K562 (cell line): ENCODE measurements around the gene SAFB. TPM values are rescaled to one million over a fixed set of nuclear protein-coding genes. Genes with fewer than 3 reads are reported as not detected.

ENCODE experiments used
- CBX1 ChIP-seq: sonication (generic); IDR thresholded peaks from 2 replicates; pipeline ENCODE4 v1.6.1; 2016; ENCODE audit warnings: antibody characterized with exemption, low read depth, mild to moderate bottlenecking
- CREB1 ChIP-seq, 2 experiments: sonication (generic) in 1 of 2; formaldehyde crosslinking in 1 of 2; IDR thresholded peaks; 2 replicates each; pipeline versions ENCODE4 v1.6.1 to v1.8.0; 2012 to 2022; ENCODE audit warnings: inconsistent platforms in 1 of 2, mild to moderate bottlenecking in 1 of 2, missing genetic modification reagents in 1 of 2, moderate library complexity in 1 of 2
- FOXA3 ChIP-seq, 2 experiments: fragments of 450-650 bp in 1 of 2; sonication (generic) in 1 of 2; formaldehyde crosslinking; IDR thresholded peaks in 1 of 2; conservative IDR thresholded peaks in 1 of 2; 2 replicates each; pipeline versions ENCODE4 v1.4.0 to v1.8.0; 2020 to 2022; ENCODE audit warnings: mild to moderate bottlenecking in 2 of 2, missing genetic modification reagents in 1 of 2
- NRF1 ChIP-seq, 2 experiments: fragments of 450-650 bp; IDR thresholded peaks in 1 of 2; conservative IDR thresholded peaks in 1 of 2; 2 replicates each; pipeline ENCODE4 v1.6.1; 2014; ENCODE audit warnings: mild to moderate bottlenecking in 2 of 2
- ZNF124 ChIP-seq: sonication (generic); formaldehyde crosslinking; IDR thresholded peaks from 2 replicates; pipeline ENCODE4 v1.8.1; 2022; ENCODE audit warnings: missing genetic modification reagents
- ZNF134 ChIP-seq: fragments of 250-450 bp; sonication (Bioruptor Pico); conservative IDR thresholded peaks from 2 replicates; pipeline ENCODE4 v1.4.0; 2020
- ZNF431 ChIP-seq: sonication (generic); formaldehyde crosslinking; IDR thresholded peaks from 2 replicates; pipeline ENCODE4 v1.8.0; 2022; ENCODE audit warnings: mild to moderate bottlenecking, missing genetic modification reagents
- ZNF444 ChIP-seq: fragments of 250-450 bp; sonication (Bioruptor Pico); IDR thresholded peaks from 2 replicates; pipeline ENCODE4 v1.4.0; 2020; ENCODE audit warnings: mild to moderate bottlenecking, moderate library complexity
- ZNF445 ChIP-seq: fragments of 250-450 bp; sonication (Bioruptor Pico); IDR thresholded peaks from 2 replicates; pipeline ENCODE4 v1.4.0; 2020; ENCODE audit warnings: low read depth, mild to moderate bottlenecking, moderate library complexity
- polyA plus RNA-seq, 8 experiments: library from polyadenylated mRNA; depleted of rRNA in 4 of 8; stranded (reverse) in 5 of 8; unstranded in 3 of 8; fragments of >200 nt; fragmentation: Nextera tagmentation in 2 of 8; fragmentation: Illumina TruSeq in 1 of 8; extraction: Ambion mirVana in 2 of 8; extraction: Trizol in 1 of 8; gene quantifications; 2 replicates each; pipeline versions ENCODE4 v1.2.1 to v1.2.3, GENCODE V29; 2011 to 2014; ENCODE audit warnings: inconsistent platforms in 1 of 8, missing spikeins in 1 of 8
- total RNA-seq, 7 experiments: library from RNA; depleted of rRNA in 6 of 7; stranded (reverse); fragments of >200 nt in 6 of 7; fragmentation: Illumina TruSeq in 2 of 7; extraction: Trizol in 2 of 7; gene quantifications; 2 replicates each; pipeline versions ENCODE4 v1.2.1 to v1.2.3, GENCODE V29; 2011 to 2021; ENCODE audit warnings: low replicate concordance in 1 of 7
- TF ChIP-seq, protein P1 (sequence below): sonication (generic); formaldehyde crosslinking; IDR thresholded peaks from 2 replicates; pipeline ENCODE4 v1.8.0; 2022; ENCODE audit warnings: mild to moderate bottlenecking, missing genetic modification reagents
- TF ChIP-seq, protein P2 (sequence below): sonication (generic); formaldehyde crosslinking; IDR thresholded peaks from 2 replicates; pipeline ENCODE4 v1.8.1; 2023; ENCODE audit warnings: mild to moderate bottlenecking, missing genetic modification reagents
- TF ChIP-seq, protein P3 (sequence below), 3 experiments: fragments of 200-800 bp in 1 of 3; sonication (Bioruptor generic) in 1 of 3; sonication (generic) in 1 of 3; formaldehyde crosslinking in 1 of 3; IDR thresholded peaks; 2 replicates each; pipeline versions ENCODE4 v1.6.1 to v1.8.0; 2016 to 2022; ENCODE audit warnings: mild to moderate bottlenecking in 2 of 3, missing compliant biosample characterization in 2 of 3, missing genetic modification characterization in 2 of 3, missing genetic modification reagents in 1 of 3
- TF ChIP-seq, protein P4 (sequence below): sonication (generic); formaldehyde crosslinking; IDR thresholded peaks from 2 replicates; pipeline ENCODE4 v1.8.0; 2022; ENCODE audit warnings: mild to moderate bottlenecking, missing genetic modification reagents
- TF ChIP-seq, protein P5 (sequence below): sonication (generic); formaldehyde crosslinking; IDR thresholded peaks from 2 replicates; pipeline ENCODE4 v1.4.0; 2020; ENCODE audit warnings: mild to moderate bottlenecking, missing genetic modification reagents
- TF ChIP-seq, protein P6 (sequence below): sonication (generic); formaldehyde crosslinking; IDR thresholded peaks from 2 replicates; pipeline ENCODE4 v1.8.0; 2022; ENCODE audit warnings: mild to moderate bottlenecking, low read depth, missing genetic modification reagents

The SAFB gene
- total and polyA plus RNA-seq, 9 of the 15 experiments (the other 6 are each of a cell fraction or from before 2014, with no cell fraction given): 1.1 to 151 (median 83.1) TPM

DNA sequence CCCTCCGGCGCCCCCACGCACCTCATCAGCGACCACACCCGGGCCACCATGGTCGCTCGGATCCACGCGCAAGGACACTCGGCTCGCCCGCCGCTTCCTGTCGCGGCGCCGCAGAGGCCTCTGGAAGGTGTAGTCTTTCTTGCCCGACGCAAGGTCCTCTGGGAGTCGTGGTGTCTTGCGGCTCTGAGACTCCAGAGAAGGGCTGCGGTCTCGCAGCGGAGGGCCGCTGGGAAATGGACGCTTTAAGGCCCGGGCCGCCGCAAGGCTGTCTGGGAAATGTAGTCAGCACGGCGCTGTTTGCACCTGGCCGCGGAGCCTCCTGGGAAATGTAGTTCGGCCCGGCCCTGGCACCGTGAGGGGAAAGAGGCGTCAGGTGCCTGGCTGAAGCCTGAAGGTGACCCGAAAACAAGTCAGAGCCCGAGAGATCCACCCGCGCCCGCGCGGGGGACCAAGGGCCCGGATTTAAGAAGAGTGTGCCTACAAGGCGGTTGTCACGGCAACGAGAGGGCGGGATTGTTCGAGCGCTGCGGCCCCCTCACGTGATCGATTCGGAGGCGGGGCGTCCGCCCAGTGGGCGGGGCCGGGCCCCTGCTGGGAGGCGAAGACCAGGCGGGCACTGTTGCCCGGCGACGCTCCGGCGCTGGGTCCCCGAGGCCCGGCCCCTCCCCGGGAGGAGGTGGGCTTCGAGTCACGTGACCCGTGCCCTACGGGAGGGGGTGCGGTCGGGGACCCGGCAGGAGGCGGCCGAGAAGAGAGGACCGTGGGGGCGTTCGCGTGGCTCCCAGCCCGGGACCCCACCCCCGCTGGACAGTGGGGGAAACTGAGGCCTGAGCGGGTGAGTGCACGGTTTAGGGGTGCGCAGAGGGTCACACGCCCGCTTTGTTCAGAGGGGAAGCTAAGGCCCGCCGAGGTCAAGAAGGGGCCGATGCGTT is 57.8 kb downstream of the SAFB start, which contains the start of the genes HSD11B1L and MICOS13 (continued):
- TF ChIP-seq, protein P1, sequence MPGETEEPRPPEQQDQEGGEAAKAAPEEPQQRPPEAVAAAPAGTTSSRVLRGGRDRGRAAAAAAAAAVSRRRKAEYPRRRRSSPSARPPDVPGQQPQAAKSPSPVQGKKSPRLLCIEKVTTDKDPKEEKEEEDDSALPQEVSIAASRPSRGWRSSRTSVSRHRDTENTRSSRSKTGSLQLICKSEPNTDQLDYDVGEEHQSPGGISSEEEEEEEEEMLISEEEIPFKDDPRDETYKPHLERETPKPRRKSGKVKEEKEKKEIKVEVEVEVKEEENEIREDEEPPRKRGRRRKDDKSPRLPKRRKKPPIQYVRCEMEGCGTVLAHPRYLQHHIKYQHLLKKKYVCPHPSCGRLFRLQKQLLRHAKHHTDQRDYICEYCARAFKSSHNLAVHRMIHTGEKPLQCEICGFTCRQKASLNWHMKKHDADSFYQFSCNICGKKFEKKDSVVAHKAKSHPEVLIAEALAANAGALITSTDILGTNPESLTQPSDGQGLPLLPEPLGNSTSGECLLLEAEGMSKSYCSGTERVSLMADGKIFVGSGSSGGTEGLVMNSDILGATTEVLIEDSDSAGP: no peak
- TF ChIP-seq, protein P2, sequence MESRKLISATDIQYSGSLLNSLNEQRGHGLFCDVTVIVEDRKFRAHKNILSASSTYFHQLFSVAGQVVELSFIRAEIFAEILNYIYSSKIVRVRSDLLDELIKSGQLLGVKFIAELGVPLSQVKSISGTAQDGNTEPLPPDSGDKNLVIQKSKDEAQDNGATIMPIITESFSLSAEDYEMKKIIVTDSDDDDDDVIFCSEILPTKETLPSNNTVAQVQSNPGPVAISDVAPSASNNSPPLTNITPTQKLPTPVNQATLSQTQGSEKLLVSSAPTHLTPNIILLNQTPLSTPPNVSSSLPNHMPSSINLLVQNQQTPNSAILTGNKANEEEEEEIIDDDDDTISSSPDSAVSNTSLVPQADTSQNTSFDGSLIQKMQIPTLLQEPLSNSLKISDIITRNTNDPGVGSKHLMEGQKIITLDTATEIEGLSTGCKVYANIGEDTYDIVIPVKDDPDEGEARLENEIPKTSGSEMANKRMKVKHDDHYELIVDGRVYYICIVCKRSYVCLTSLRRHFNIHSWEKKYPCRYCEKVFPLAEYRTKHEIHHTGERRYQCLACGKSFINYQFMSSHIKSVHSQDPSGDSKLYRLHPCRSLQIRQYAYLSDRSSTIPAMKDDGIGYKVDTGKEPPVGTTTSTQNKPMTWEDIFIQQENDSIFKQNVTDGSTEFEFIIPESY (CRISPR knock-in tag): no peak
- TF ChIP-seq, protein P3, sequence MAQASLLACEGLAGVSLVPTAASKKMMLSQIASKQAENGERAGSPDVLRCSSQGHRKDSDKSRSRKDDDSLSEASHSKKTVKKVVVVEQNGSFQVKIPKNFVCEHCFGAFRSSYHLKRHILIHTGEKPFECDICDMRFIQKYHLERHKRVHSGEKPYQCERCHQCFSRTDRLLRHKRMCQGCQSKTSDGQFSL (CRISPR knock-in tag; IDR thresholded peaks at IDR 0.05): no peak
- TF ChIP-seq, protein P3 (tag; IDR thresholded peaks at IDR 0.05): no peak
- TF ChIP-seq ZNF134 (CRISPR knock-in tag) (peak; percentile 59; the same call in 1 of the 2 replicates), CREB1 (IDR thresholded peaks at IDR 0.05) (peak; percentile 93), CREB1 (CRISPR knock-in tag; IDR thresholded peaks at IDR 0.05) (peak; percentile 92), ZNF445 (CRISPR knock-in tag) (no peak), NRF1 (conservative IDR thresholded peaks at IDR 0.05 in 1 of 2, IDR thresholded peaks at IDR 0.05 in 1 of 2) (peak; percentile 86 to 89), ZNF444 (CRISPR knock-in tag) (no peak), ZNF431 (CRISPR knock-in tag) (0 out of 2 replicates have a peak, but pooled peaks have one; percentile 48), ZNF124 (no peak), FOXA3 (CRISPR knock-in tag; conservative IDR thresholded peaks at IDR 0.05 in 1 of 2, IDR thresholded peaks at IDR 0.05 in 1 of 2) (no peak), CBX1 (peak; percentile 46; the same call in 1 of the 2 replicates)
- TF ChIP-seq, protein P4, sequence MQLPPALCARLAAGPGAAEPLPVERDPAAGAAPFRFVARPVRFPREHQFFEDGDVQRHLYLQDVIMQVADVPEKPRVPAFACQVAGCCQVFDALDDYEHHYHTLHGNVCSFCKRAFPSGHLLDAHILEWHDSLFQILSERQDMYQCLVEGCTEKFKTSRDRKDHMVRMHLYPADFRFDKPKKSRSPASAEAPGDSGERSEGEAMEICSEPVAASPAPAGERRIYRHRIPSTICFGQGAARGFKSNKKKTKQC: peak; percentile 19; the same call in 1 of the 2 replicates
- TF ChIP-seq, protein P5, sequence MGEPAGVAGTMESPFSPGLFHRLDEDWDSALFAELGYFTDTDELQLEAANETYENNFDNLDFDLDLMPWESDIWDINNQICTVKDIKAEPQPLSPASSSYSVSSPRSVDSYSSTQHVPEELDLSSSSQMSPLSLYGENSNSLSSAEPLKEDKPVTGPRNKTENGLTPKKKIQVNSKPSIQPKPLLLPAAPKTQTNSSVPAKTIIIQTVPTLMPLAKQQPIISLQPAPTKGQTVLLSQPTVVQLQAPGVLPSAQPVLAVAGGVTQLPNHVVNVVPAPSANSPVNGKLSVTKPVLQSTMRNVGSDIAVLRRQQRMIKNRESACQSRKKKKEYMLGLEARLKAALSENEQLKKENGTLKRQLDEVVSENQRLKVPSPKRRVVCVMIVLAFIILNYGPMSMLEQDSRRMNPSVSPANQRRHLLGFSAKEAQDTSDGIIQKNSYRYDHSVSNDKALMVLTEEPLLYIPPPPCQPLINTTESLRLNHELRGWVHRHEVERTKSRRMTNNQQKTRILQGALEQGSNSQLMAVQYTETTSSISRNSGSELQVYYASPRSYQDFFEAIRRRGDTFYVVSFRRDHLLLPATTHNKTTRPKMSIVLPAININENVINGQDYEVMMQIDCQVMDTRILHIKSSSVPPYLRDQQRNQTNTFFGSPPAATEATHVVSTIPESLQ (CRISPR knock-in tag): no peak
- TF ChIP-seq, protein P6, sequence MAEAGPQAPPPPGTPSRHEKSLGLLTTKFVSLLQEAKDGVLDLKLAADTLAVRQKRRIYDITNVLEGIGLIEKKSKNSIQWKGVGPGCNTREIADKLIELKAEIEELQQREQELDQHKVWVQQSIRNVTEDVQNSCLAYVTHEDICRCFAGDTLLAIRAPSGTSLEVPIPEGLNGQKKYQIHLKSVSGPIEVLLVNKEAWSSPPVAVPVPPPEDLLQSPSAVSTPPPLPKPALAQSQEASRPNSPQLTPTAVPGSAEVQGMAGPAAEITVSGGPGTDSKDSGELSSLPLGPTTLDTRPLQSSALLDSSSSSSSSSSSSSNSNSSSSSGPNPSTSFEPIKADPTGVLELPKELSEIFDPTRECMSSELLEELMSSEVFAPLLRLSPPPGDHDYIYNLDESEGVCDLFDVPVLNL (CRISPR knock-in tag): no peak
